ENCODE data around the gene EPS15.

DNA sequence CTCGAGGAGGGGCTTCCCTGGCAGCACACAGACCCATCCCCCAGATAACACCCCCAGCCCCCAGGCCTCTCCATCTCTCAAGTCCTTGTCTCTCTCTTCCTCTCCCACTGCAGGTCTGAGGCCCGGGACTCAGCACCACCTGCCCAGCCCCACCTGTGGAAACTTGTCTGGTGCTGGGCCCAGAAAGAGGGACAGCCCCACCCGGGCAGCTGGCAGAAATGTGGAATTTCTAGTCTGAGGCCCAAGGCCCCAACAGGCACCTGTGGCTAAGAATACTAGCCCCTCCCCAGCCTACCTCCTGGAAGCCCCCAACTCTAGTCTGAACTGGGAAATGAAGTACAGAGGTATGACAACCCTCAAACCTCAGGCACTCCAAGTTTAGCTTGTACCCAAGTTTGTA is 204.1 kb downstream of the EPS15 start:
- TF ChIP-seq, protein P1, sequence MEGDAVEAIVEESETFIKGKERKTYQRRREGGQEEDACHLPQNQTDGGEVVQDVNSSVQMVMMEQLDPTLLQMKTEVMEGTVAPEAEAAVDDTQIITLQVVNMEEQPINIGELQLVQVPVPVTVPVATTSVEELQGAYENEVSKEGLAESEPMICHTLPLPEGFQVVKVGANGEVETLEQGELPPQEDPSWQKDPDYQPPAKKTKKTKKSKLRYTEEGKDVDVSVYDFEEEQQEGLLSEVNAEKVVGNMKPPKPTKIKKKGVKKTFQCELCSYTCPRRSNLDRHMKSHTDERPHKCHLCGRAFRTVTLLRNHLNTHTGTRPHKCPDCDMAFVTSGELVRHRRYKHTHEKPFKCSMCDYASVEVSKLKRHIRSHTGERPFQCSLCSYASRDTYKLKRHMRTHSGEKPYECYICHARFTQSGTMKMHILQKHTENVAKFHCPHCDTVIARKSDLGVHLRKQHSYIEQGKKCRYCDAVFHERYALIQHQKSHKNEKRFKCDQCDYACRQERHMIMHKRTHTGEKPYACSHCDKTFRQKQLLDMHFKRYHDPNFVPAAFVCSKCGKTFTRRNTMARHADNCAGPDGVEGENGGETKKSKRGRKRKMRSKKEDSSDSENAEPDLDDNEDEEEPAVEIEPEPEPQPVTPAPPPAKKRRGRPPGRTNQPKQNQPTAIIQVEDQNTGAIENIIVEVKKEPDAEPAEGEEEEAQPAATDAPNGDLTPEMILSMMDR (IDR thresholded peaks at IDR 0.05) = no peak
- TF ChIP-seq, protein P2, sequence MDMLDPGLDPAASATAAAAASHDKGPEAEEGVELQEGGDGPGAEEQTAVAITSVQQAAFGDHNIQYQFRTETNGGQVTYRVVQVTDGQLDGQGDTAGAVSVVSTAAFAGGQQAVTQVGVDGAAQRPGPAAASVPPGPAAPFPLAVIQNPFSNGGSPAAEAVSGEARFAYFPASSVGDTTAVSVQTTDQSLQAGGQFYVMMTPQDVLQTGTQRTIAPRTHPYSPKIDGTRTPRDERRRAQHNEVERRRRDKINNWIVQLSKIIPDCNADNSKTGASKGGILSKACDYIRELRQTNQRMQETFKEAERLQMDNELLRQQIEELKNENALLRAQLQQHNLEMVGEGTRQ (CRISPR knock-in tag; IDR thresholded peaks at IDR 0.05) = no peak
- TF ChIP-seq, protein P3, sequence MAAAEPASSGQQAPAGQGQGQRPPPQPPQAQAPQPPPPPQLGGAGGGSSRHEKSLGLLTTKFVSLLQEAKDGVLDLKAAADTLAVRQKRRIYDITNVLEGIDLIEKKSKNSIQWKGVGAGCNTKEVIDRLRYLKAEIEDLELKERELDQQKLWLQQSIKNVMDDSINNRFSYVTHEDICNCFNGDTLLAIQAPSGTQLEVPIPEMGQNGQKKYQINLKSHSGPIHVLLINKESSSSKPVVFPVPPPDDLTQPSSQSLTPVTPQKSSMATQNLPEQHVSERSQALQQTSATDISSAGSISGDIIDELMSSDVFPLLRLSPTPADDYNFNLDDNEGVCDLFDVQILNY (CRISPR knock-in tag; IDR thresholded peaks at IDR 0.05) = no peak
- TF ChIP-seq, protein P4, sequence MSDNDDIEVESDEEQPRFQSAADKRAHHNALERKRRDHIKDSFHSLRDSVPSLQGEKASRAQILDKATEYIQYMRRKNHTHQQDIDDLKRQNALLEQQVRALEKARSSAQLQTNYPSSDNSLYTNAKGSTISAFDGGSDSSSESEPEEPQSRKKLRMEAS (CRISPR knock-in tag; IDR thresholded peaks at IDR 0.05) = no peak
- TF ChIP-seq, protein P5, sequence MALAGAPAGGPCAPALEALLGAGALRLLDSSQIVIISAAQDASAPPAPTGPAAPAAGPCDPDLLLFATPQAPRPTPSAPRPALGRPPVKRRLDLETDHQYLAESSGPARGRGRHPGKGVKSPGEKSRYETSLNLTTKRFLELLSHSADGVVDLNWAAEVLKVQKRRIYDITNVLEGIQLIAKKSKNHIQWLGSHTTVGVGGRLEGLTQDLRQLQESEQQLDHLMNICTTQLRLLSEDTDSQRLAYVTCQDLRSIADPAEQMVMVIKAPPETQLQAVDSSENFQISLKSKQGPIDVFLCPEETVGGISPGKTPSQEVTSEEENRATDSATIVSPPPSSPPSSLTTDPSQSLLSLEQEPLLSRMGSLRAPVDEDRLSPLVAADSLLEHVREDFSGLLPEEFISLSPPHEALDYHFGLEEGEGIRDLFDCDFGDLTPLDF (CRISPR knock-in tag; IDR thresholded peaks at IDR 0.05) = no peak
